Stomach (tissue), 9 donors: ENCODE measurements around the gene PARP9. TPM values are rescaled to one million over a fixed set of nuclear protein-coding genes. Genes with fewer than 3 reads are reported as not detected.

ENCODE experiments used
- DNase-seq, 2 donors: peaks; one replicate each; pipeline versions ENCODE4 v3.0.0 to v3.0.0-alpha.2; 2013 to 2019
- H3K27ac ChIP-seq, 5 donors: fragments of 200-600 bp in 4 of 5; sonication (generic) in 4 of 5; one replicate each; pipeline ENCODE4 v1.5.1; 2013 to 2019; ENCODE audit warnings: mild to moderate bottlenecking in 1 of 5, moderate library complexity in 1 of 5
- H3K27me3 ChIP-seq, 3 donors: fragments of 200-600 bp; sonication (generic); one replicate each; pipeline ENCODE4 v1.5.1; 2017 to 2019; ENCODE audit warnings: mixed run types in 1 of 3
- H3K36me3 ChIP-seq, 4 donors: fragments of 200-600 bp; sonication (generic); 1 replicate in 3 of 4; 2 replicates in 1 of 4; pipeline ENCODE4 v1.5.1; 2016 to 2019
- H3K4me1 ChIP-seq, 4 donors: fragments of 200-600 bp; sonication (generic); one replicate each; pipeline ENCODE4 v1.5.1; 2016 to 2019
- H3K4me3 ChIP-seq, 4 donors: fragments of 200-600 bp; sonication (generic) in 3 of 4; one replicate each; pipeline ENCODE4 v1.5.1; 2016 to 2019; ENCODE audit warnings: mild to moderate bottlenecking in 1 of 4
- H3K9me3 ChIP-seq, 4 donors: fragments of 200-600 bp; sonication (generic); one replicate each; pipeline ENCODE4 v1.5.1; 2016 to 2019
- CTCF ChIP-seq, 7 experiments: fragments of 450-650 bp in 4 of 7; fragments of 200-600 bp in 3 of 7; sonication (generic) in 3 of 7; IDR thresholded peaks; one replicate each; pipeline ENCODE4 v1.5.1; 2016 to 2019; ENCODE audit warnings: antibody characterized with exemption in 7 of 7, control low read depth in 2 of 7, mild to moderate bottlenecking in 1 of 7
- EP300 ChIP-seq: sonication (generic); formaldehyde crosslinking; IDR thresholded peaks from one replicate; pipeline ENCODE4 v1.6.1; 2017; ENCODE audit warnings: antibody characterized with exemption
- POLR2A ChIP-seq, 4 donors: fragments of 450-650 bp; IDR thresholded peaks; one replicate each; pipeline ENCODE4 v1.6.1; 2016; ENCODE audit warnings: antibody characterized with exemption in 4 of 4, control low read depth in 2 of 4, mild to moderate bottlenecking in 1 of 4, moderate library complexity in 1 of 4
- POLR2AphosphoS5 ChIP-seq, 3 donors: sonication (generic); formaldehyde crosslinking; IDR thresholded peaks; one replicate each; pipeline ENCODE4 v1.6.1; 2016; ENCODE audit warnings: antibody characterized with exemption in 3 of 3
- WGBS, 5 donors: extraction: QIAGEN DNeasy Blood & Tissue Kit in 3 of 5; methylation state at CpG; one replicate each; pipeline versions ENCODE4 v1.1.5 to v1.1.7; 2013 to 2018; 5-methylcytosine and 5-hydroxymethylcytosine counted together
- intact Hi-C: fragments of 100-400 bp; cut with DNase I; formaldehyde crosslinking; loops from one replicate; pipeline ENCODE4 v1.15.1; 2023; ENCODE audit warnings: low total_unique reads
- polyA plus RNA-seq, 3 donors: library from polyadenylated mRNA; stranded (reverse); fragments of 200-250 nt; gene quantifications; one replicate each; pipeline ENCODE4 v1.2.3, GENCODE V29; 2013
- total RNA-seq, 5 donors: library from RNA; depleted of rRNA; stranded (reverse); fragments of >200 nt; gene quantifications; one replicate each; pipeline versions ENCODE4 v1.1.0 to v1.2.3, GENCODE V29; 2014 to 2016
- donor health status: healthy with polysubstance abuse.
- donor health status: Bipolar disorder and iron deficiency.
- donor health status: healthy.

PARP9 gene
- total and polyA plus RNA-seq, 8 donors: 1.4 to 42.6 (median 22.6) TPM

- H3K9me3 ChIP-seq: no peaks in the 10 kb centered on the region
- H3K36me3 ChIP-seq: no peaks in the 10 kb centered on the region
- TF ChIP-seq CTCF (IDR thresholded peaks at IDR 0.05): no peak
- no peak overlapping the region for H3K4me3 ChIP-seq
- no peaks in the 10 kb centered on the region for H3K4me1 ChIP-seq
- intact Hi-C loops: no loop called here
- no peak for DNase-seq
- no peaks in the 10 kb centered on the region for H3K27me3 ChIP-seq
- 44 to 65% (median 58%) methylated on average over 4 of the region's 4 CpGs for WGBS, 5 donors
- H3K27ac ChIP-seq: no peak overlapping the region
Observed at GRCh38 chr3:122520861-122521260, 43.2 kb downstream of the PARP9 start.

GRCh38 chr3:122519693-122520092 lies 44.4 kb downstream of the PARP9 start:
- no peaks in the 10 kb centered on the region for H3K36me3 ChIP-seq
- no peak for DNase-seq
- H3K4me1 ChIP-seq: peaks cover 0 to 6% (median 5%) of the 10 kb centered on the region in 4 donors
- no peak overlapping the region for H3K4me3 ChIP-seq
- no peak overlapping the region for H3K27ac ChIP-seq
- no peaks in the 10 kb centered on the region for H3K9me3 ChIP-seq
- TF ChIP-seq CTCF (IDR thresholded peaks at IDR 0.05) (no peak), POLR2A (IDR thresholded peaks at IDR 0.05) (no peak), POLR2AphosphoS5 (IDR thresholded peaks at IDR 0.05) (no peak), EP300 (no peak)
- intact Hi-C loops: no loop called here
- no peaks in the 10 kb centered on the region for H3K27me3 ChIP-seq

- Histone ChIP-seq H3K9me3 (no peaks in the 10 kb centered on the region), H3K4me1 (peaks cover 4 to 26% (median 23%) of the 10 kb centered on the region in 4 donors), H3K27ac (no peak overlapping the region), H3K36me3 (no peaks in the 10 kb centered on the region), H3K4me3 (no peak overlapping the region), H3K27me3 (no peaks in the 10 kb centered on the region)
- intact Hi-C loops: no loop called here
- 82 to 93% (median 90%) methylated on average over 6 of the region's 6 CpGs for WGBS, 5 donors
- no peak for DNase-seq
- TF ChIP-seq CTCF (IDR thresholded peaks at IDR 0.05) (no peak), POLR2A (IDR thresholded peaks at IDR 0.05) (no peak), EP300 (no peak), POLR2AphosphoS5 (IDR thresholded peaks at IDR 0.05) (no peak)
Observed at GRCh38 chr3:122516846-122517360, 47.2 kb downstream of the PARP9 start.

- intact Hi-C loops: no loop called here
- H3K4me1 ChIP-seq: peaks cover 13 to 37% (median 32%) of the 10 kb centered on the region in 4 donors
- H3K4me3 ChIP-seq: no peak overlapping the region
- H3K36me3 ChIP-seq: no peaks in the 10 kb centered on the region
- 83 to 93% (median 87%) methylated on average over 3 of the region's 3 CpGs for WGBS, 5 donors
- H3K27ac ChIP-seq: no peak overlapping the region
- TF ChIP-seq CTCF (IDR thresholded peaks at IDR 0.05): no peak
- TF ChIP-seq POLR2A (IDR thresholded peaks at IDR 0.05): no peak
- no peak for TF ChIP-seq EP300
- TF ChIP-seq POLR2AphosphoS5 (IDR thresholded peaks at IDR 0.05): no peak
- H3K9me3 ChIP-seq: no peaks in the 10 kb centered on the region
- no peaks in the 10 kb centered on the region for H3K27me3 ChIP-seq
- no peak for DNase-seq
Observed at GRCh38 chr3:122515870-122516269, 48.2 kb downstream of the PARP9 start.
